ENCODE results near the gene SYPL1. TPM values are rescaled to one million over a fixed set of nuclear protein-coding genes. Genes with fewer than 3 reads are reported as not detected.
A peak's percentile ranks its signal among the peaks of the same experiment; 100 is the strongest.

Gene SYPL1
- total and polyA plus RNA-seq, 9 of the 15 experiments (the other 6 are each of a cell fraction or from before 2014, with no cell fraction given): 23.8 to 214 (median 70.2) TPM

GRCh38 chr7:106153891-106154449, 41.9 kb upstream of the SYPL1 start (continued):
- TF ChIP-seq NFIC (IDR thresholded peaks at IDR 0.05) (no peak), YBX1 (IDR thresholded peaks at IDR 0.05) (no peak), POLR2A (conservative IDR thresholded peaks at IDR 0.05) (no peak), SREBF2 (CRISPR knock-in tag; IDR thresholded peaks at IDR 0.05) (no peak), ZNF592 (IDR thresholded peaks at IDR 0.05) (no peak), TCF7 (IDR thresholded peaks at IDR 0.05; ENCODE audit: borderline replicate concordance) (no peak), L3MBTL2 (IDR thresholded peaks at IDR 0.05) (peak; percentile 17; the same call in 1 of the 2 replicates), GABPB2 (CRISPR knock-in tag; conservative IDR thresholded peaks at IDR 0.05) (no peak), MXI1 (IDR thresholded peaks at IDR 0.05; ENCODE audit: low read depth, low read length) (no peak), ARID1B (IDR thresholded peaks at IDR 0.05) (no peak), KDM4B (IDR thresholded peaks at IDR 0.05; ENCODE audit: borderline replicate concordance in 2 of 2, low read depth in 1 of 2) (no peak), WHSC1 (IDR thresholded peaks at IDR 0.05; ENCODE audit: low read length) (no peak), POLR2H (tag; IDR thresholded peaks at IDR 0.05; ENCODE audit: low read depth) (no peak), PPARD (CRISPR knock-in tag; IDR thresholded peaks at IDR 0.05) (no peak), HDGF (IDR thresholded peaks at IDR 0.05) (no peak)
- TF ChIP-seq, protein P1, sequence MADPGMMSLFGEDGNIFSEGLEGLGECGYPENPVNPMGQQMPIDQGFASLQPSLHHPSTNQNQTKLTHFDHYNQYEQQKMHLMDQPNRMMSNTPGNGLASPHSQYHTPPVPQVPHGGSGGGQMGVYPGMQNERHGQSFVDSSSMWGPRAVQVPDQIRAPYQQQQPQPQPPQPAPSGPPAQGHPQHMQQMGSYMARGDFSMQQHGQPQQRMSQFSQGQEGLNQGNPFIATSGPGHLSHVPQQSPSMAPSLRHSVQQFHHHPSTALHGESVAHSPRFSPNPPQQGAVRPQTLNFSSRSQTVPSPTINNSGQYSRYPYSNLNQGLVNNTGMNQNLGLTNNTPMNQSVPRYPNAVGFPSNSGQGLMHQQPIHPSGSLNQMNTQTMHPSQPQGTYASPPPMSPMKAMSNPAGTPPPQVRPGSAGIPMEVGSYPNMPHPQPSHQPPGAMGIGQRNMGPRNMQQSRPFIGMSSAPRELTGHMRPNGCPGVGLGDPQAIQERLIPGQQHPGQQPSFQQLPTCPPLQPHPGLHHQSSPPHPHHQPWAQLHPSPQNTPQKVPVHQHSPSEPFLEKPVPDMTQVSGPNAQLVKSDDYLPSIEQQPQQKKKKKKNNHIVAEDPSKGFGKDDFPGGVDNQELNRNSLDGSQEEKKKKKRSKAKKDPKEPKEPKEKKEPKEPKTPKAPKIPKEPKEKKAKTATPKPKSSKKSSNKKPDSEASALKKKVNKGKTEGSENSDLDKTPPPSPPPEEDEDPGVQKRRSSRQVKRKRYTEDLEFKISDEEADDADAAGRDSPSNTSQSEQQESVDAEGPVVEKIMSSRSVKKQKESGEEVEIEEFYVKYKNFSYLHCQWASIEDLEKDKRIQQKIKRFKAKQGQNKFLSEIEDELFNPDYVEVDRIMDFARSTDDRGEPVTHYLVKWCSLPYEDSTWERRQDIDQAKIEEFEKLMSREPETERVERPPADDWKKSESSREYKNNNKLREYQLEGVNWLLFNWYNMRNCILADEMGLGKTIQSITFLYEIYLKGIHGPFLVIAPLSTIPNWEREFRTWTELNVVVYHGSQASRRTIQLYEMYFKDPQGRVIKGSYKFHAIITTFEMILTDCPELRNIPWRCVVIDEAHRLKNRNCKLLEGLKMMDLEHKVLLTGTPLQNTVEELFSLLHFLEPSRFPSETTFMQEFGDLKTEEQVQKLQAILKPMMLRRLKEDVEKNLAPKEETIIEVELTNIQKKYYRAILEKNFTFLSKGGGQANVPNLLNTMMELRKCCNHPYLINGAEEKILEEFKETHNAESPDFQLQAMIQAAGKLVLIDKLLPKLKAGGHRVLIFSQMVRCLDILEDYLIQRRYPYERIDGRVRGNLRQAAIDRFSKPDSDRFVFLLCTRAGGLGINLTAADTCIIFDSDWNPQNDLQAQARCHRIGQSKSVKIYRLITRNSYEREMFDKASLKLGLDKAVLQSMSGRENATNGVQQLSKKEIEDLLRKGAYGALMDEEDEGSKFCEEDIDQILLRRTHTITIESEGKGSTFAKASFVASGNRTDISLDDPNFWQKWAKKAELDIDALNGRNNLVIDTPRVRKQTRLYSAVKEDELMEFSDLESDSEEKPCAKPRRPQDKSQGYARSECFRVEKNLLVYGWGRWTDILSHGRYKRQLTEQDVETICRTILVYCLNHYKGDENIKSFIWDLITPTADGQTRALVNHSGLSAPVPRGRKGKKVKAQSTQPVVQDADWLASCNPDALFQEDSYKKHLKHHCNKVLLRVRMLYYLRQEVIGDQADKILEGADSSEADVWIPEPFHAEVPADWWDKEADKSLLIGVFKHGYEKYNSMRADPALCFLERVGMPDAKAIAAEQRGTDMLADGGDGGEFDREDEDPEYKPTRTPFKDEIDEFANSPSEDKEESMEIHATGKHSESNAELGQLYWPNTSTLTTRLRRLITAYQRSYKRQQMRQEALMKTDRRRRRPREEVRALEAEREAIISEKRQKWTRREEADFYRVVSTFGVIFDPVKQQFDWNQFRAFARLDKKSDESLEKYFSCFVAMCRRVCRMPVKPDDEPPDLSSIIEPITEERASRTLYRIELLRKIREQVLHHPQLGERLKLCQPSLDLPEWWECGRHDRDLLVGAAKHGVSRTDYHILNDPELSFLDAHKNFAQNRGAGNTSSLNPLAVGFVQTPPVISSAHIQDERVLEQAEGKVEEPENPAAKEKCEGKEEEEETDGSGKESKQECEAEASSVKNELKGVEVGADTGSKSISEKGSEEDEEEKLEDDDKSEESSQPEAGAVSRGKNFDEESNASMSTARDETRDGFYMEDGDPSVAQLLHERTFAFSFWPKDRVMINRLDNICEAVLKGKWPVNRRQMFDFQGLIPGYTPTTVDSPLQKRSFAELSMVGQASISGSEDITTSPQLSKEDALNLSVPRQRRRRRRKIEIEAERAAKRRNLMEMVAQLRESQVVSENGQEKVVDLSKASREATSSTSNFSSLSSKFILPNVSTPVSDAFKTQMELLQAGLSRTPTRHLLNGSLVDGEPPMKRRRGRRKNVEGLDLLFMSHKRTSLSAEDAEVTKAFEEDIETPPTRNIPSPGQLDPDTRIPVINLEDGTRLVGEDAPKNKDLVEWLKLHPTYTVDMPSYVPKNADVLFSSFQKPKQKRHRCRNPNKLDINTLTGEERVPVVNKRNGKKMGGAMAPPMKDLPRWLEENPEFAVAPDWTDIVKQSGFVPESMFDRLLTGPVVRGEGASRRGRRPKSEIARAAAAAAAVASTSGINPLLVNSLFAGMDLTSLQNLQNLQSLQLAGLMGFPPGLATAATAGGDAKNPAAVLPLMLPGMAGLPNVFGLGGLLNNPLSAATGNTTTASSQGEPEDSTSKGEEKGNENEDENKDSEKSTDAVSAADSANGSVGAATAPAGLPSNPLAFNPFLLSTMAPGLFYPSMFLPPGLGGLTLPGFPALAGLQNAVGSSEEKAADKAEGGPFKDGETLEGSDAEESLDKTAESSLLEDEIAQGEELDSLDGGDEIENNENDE (IDR thresholded peaks at IDR 0.05; ENCODE audit: low read depth, low read length): no peak

Measured in K562 (cell line).